Measurements from ENCODE around the gene NT5DC2.
A peak's percentile ranks its signal among the peaks of the same experiment; 100 is the strongest.

NT5DC2 gene

DNA sequence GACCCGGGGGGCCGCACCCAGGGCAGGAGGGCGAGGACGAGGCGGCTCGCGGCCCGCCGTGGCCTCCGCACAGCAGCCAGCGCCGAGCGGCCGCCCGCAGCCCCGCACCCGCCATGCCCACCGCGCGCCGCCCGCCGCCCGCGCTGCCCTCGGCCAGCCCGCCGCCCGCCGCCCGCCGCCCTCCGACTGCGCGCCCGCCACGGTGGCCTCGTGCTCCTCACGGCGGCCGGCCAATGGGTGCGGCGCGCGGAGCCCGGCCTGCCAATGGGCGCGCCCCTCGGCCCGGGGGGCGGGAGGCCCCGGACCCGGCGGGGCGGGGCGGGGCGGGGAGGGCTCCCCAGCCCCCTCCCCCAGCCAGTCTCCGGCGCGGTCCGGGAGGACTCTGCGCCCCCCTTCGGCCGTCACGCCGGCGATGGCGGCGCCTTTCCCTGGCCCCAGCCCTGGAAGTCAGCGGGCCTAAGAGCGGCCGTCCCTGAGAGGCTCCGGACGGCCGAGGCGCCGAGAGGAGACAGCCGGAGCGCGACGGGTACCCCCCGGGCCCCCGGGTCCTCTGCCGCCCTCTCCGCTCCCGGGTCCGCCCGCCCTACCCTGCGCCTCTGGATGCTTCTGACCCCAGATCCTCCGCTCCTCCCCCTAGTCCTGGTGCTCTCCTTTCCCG is at the start of gene NT5DC2:
Gene NT5DC2, minus strand, starts transcription at position 235 of the 658 bp plus-strand sequence. Its CDS starts 120 bp downstream, at position 115.
- peaks cover 36% of the 10 kb centered on the region for H3K4me1 Mint-ChIP-seq (ENCODE audit: low read depth)
- peaks cover 20% of the 10 kb centered on the region for H3K36me3 Mint-ChIP-seq (ENCODE audit: low read depth)
- H3K4me3 Mint-ChIP-seq = peak within 1 kb of the TSS; percentile 87
- H3K27me3 Mint-ChIP-seq = no peaks in the 10 kb centered on the region
- peak within 1 kb of the TSS; percentile 80 for H3K27ac Mint-ChIP-seq
- H3K9me3 Mint-ChIP-seq = no peaks in the 10 kb centered on the region

DNA sequence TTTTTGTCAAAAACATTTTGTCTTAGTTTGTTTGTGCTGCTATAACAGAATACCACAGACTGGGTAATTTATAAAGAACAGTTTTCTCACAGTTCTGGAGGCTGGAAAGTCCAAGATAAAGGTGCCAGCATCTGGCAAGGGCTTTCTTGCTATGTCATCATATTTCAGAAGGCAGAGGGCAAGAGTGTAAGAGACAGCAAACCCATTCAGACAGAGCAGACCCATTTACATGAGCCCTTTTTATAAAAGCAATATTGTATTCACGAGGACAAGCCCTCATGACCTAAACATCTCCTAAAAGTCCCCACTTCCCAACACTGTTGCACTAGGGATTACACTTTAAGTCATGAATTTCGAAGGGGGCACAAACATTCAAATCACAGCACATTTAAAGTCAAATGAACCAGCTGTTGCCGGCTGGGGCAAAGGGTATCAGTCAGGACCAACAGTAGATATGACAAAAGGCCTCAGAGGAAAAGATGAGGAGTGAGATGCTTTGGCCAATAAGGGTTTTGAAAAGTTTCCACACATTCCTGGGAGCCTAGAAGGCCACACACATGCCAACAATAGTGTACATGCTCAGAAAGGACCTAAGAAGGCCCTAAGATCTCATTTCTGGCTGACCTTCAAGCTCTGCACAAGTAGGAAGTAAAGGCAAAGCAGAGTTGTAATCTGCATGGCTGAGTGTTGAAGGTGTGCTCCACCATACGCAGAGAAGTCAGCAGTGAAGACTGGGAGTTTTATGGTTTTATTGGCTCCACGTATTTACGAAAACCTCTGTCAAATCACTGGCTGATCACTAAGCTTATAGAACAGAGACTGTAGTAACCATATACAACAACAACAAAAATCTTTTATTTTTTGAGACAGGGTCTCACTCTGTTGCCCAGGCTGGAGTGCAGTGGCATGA is 40.7 kb upstream of the NT5DC2 start:
- H3K4me1 Mint-ChIP-seq (ENCODE audit: low read depth) = no peaks in the 10 kb centered on the region
- H3K4me3 Mint-ChIP-seq = no peak overlapping the region
- H3K36me3 Mint-ChIP-seq (ENCODE audit: low read depth) = peaks cover 57% of the 10 kb centered on the region
- no peaks in the 10 kb centered on the region for H3K9me3 Mint-ChIP-seq
- H3K27me3 Mint-ChIP-seq = no peaks in the 10 kb centered on the region
- no peak overlapping the region for H3K27ac Mint-ChIP-seq

DNA sequence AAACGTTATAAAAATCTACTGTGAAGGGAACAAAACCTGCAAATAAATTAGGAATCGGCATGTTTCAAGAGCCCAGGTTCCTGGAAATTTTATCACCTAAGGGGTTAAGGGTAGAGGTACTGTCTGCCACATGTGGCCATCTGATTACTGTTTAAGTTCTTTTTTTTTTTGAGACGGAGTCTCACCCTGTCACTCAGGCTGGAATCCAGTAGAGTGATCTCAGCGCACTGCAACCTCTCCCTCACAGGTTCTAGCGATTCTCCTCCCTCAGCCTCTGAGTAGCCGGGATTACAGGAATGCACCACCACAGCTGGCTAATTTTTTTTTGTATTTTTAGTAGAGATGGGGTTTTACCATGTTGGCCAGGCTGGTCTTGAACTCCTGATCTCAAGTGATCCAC is 38.6 kb upstream of the NT5DC2 start:
- no peaks in the 10 kb centered on the region for H3K4me1 Mint-ChIP-seq (ENCODE audit: low read depth)
- H3K27ac Mint-ChIP-seq = no peak overlapping the region
- H3K27me3 Mint-ChIP-seq = no peaks in the 10 kb centered on the region
- H3K9me3 Mint-ChIP-seq = no peaks in the 10 kb centered on the region
- peaks cover 45% of the 10 kb centered on the region for H3K36me3 Mint-ChIP-seq (ENCODE audit: low read depth)
- H3K4me3 Mint-ChIP-seq = no peak overlapping the region

DNA sequence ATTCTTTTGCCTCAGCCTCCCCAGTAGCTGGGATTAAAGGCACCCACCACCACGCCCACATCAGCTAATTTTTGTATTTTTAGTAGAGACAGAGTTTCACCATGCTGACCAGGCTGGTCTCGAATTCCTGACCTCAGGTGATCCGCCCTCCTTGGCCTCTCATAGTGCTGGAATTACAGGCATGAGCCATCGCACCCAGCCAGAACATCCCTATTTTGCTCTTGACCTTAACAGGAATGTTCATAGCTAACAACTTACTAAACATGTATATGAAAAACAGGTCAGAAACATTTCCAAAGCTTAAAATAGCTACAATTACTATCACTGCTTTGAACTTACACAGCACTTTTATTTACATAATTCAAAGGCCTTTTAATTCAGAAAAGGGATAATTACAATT is 36.4 kb upstream of the NT5DC2 start:
- no peak overlapping the region for H3K4me3 Mint-ChIP-seq
- no peaks in the 10 kb centered on the region for H3K9me3 Mint-ChIP-seq
- H3K36me3 Mint-ChIP-seq (ENCODE audit: low read depth) = peaks cover 35% of the 10 kb centered on the region
- no peaks in the 10 kb centered on the region for H3K4me1 Mint-ChIP-seq (ENCODE audit: low read depth)
- no peaks in the 10 kb centered on the region for H3K27me3 Mint-ChIP-seq
- H3K27ac Mint-ChIP-seq = no peak overlapping the region

DNA sequence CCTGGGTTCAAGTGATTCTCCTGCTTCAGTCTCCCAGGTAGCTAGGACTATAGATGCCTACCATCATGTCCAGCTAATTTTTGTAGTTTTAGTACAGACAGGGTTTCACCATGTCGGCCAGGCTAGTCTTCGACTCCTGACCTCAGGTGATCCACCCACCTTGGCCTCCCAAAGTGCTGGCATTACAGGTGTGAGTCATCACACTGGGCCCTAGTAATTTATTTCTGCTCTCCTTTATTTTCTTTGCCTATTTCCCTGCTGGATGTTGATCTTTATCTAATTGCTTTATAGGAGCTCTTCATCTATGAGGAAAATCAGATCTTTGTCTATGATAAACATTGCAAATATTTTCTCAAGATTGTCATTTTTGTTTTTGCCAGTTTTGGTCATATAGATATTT is 34.4 kb upstream of the NT5DC2 start:
- H3K4me3 Mint-ChIP-seq = no peak overlapping the region
- no peaks in the 10 kb centered on the region for H3K9me3 Mint-ChIP-seq
- no peaks in the 10 kb centered on the region for H3K27me3 Mint-ChIP-seq
- H3K36me3 Mint-ChIP-seq (ENCODE audit: low read depth) = peaks cover 33% of the 10 kb centered on the region
- H3K4me1 Mint-ChIP-seq (ENCODE audit: low read depth) = no peaks in the 10 kb centered on the region
- no peak overlapping the region for H3K27ac Mint-ChIP-seq

DNA sequence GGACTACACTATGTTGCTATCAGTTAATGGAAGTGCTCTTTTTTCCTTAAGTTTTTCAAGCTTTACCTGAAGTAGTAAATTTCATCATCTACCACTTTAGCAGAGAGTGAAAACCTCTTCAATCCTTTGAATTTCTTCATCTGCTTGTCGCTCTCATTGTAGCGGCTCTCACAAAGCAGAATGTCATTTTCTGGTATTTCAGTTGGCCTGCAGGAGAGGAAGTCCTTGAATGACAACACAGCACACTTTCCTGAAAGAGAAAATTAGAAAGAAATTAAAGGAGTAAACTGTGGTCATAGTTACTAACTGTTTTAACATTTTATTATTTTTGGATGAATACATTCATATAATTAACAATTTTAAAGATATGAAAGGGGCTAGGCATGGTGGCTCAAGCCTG is 30.3 kb upstream of the NT5DC2 start:
- Mint-ChIP-seq H3K27me3 (no peaks in the 10 kb centered on the region), H3K4me1 (ENCODE audit: low read depth) (no peaks in the 10 kb centered on the region), H3K27ac (no peak overlapping the region), H3K36me3 (ENCODE audit: low read depth) (peaks cover 61% of the 10 kb centered on the region), H3K4me3 (no peak overlapping the region), H3K9me3 (no peaks in the 10 kb centered on the region)

DNA sequence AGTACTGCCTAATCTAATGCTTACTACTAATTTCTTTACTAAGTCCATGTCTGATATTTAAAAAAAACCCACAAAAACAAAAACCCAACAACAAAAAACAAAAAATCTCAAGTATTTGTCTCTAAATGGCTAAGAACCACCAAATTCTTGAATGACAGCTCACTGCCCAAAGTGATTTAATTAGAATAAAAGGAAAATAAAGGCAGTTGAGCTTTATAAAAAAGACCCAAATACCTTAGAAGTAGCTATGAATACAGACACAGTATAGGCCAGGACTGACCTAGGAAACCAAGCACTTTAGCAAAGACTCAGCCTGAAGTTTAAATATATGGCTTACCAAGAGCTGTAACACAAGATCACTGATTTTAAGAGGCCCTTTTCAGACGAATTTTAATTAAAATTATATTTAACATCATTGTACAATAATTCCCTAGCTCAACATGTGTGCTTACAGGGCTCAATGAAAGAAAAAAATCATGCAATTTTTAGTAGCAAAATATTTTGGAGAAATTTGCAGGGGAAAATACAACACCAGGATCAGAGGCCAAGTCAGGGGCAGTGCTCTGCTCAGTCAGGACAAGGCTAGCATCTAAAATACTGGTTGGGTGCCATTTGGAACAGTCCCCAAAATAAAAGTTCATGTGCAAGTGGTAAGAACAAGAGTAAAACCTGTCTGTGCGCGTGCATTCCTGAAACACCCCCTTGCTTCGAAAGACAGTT is 27.5 kb upstream of the NT5DC2 start:
- peaks cover under 1% of the 10 kb centered on the region for H3K4me1 Mint-ChIP-seq (ENCODE audit: low read depth)
- no peak overlapping the region for H3K27ac Mint-ChIP-seq
- H3K9me3 Mint-ChIP-seq = no peaks in the 10 kb centered on the region
- no peaks in the 10 kb centered on the region for H3K27me3 Mint-ChIP-seq
- no peak overlapping the region for H3K4me3 Mint-ChIP-seq
- H3K36me3 Mint-ChIP-seq (ENCODE audit: low read depth) = peaks cover 70% of the 10 kb centered on the region

DNA sequence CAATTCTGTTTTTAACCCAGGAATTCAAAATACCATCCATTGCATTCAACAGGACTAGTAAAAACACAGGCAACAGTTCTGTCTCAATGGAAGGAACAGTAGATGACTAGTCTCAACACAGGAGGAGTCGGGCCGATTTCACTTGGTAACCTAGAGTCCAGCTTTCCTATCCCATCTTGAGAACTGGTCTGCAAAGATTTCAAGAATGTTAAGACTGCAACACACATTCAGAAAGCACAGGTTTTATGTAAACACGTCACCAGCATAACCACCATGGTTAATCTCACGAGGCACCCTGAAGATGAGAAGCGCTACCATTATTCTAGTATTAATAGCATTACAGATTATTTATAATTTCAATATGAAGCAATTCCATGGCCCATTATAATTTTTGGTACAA is 24.8 kb upstream of the NT5DC2 start:
- no peak overlapping the region for H3K4me3 Mint-ChIP-seq
- H3K9me3 Mint-ChIP-seq = no peaks in the 10 kb centered on the region
- H3K4me1 Mint-ChIP-seq (ENCODE audit: low read depth) = peaks cover 10% of the 10 kb centered on the region
- no peaks in the 10 kb centered on the region for H3K27me3 Mint-ChIP-seq
- peaks cover 69% of the 10 kb centered on the region for H3K36me3 Mint-ChIP-seq (ENCODE audit: low read depth)
- H3K27ac Mint-ChIP-seq = no peak overlapping the region

DNA sequence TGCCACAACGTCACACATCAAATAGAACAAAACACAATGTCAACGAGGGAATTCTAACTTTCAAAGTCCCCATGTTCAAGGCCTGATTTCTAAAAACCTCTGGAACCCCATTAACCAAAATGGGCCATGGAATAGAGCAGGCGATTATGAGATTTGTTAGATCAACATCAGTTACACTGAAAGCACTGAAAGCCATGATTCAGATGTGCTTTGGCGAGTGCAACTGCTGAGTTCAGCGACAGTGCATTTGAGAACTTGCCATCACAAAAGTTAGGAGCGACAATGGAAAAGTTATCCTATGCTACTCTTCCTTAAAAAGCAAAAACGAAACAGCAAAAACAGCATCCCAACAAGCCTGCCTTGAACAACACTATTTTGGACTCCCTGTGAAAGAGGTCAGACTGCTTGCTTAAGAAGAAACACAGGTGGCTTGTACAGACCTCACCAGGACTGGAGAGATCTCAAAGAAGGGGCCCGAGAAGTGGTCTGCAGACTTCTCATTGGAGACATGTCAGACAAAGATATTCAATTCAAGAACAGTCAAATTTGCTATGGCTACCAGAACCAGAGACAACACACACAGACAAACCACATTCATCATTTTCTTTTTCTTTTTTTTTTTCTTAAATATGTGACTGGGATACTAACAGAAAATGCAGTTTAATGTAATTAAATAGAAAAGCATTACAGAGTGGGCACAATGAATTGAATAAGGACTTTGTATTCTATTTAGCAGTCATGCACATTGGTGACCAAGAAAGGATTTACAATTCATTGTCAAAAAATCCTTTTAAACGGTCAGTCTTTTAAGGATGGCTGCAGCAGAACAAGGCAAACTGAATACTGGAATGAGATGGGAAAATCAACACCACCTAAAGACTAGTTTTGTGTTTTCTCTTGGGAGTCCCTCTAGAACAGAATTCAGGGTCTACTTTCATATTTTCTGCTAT is 23.6 kb upstream of the NT5DC2 start:
- Mint-ChIP-seq H3K4me1 (ENCODE audit: low read depth) (peaks cover 10% of the 10 kb centered on the region), H3K27me3 (no peaks in the 10 kb centered on the region), H3K27ac (peak overlapping the region; percentile 5), H3K9me3 (no peaks in the 10 kb centered on the region), H3K4me3 (no peak overlapping the region), H3K36me3 (ENCODE audit: low read depth) (peaks cover 58% of the 10 kb centered on the region)

DNA sequence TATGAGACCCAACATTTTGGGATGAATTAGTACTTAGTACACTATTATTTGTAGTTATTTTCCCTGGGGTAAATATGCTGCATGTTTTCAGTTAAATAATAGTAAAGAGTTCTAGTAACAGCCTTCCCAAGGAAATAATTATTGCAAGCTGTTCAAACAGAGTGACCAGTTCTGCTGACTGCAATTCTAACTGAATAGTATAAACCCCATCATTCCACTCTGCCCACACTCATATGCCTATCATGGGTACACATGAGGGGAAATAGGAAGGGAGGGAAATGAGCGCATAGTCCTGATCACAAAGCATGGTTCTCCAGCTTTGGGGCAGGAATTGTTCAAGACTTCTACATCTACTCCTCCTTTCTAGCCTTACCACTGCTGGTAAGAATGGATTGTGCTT is 21.4 kb upstream of the NT5DC2 start:
- peaks cover 51% of the 10 kb centered on the region for H3K36me3 Mint-ChIP-seq (ENCODE audit: low read depth)

DNA sequence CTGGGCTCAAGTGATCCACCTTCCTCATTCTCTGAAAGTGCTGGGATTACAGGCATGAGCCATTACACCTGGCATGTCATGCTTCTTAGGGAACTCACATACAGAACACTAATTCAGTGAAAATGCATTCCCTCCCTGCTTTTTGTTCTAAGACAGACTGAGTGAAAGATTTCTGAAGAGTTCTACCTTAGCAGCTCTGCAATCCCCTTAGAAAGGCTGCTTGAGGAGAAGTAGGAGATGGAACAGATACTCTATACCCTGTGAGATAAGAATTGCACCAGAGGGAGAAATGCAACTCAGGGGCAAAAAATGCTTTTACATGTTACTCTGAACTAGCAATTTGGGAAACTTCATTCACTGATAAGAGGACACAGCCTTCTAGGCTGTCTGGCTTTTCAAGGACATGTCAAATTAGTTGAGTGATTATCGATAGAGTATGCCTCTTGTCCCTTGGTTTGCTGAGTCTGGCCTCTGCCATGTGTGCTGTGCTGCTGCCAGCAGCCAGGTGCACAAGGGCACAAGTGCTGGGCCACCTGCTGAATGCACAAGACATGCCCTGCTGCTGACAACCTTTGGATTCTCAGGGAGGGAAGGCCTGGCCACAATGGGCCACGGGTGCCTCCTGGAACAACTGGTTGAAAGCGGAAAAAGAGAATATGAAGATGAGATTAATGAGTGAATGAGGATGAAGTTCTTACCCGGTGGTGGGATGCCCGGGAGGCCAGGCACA is 20.5 kb upstream of the NT5DC2 start:
- H3K9me3 Mint-ChIP-seq = no peaks in the 10 kb centered on the region
- H3K36me3 Mint-ChIP-seq (ENCODE audit: low read depth) = peaks cover 46% of the 10 kb centered on the region
- H3K4me1 Mint-ChIP-seq (ENCODE audit: low read depth) = peaks cover 10% of the 10 kb centered on the region
- no peaks in the 10 kb centered on the region for H3K27me3 Mint-ChIP-seq
- no peak overlapping the region for H3K4me3 Mint-ChIP-seq
- H3K27ac Mint-ChIP-seq = no peak overlapping the region

More for the DNA sequence above, 21.4 kb upstream of the NT5DC2 start:
- H3K9me3 Mint-ChIP-seq = no peaks in the 10 kb centered on the region
- H3K27me3 Mint-ChIP-seq = no peaks in the 10 kb centered on the region
- peak overlapping the region; percentile 59 for H3K27ac Mint-ChIP-seq
- no peak overlapping the region for H3K4me3 Mint-ChIP-seq
- H3K4me1 Mint-ChIP-seq (ENCODE audit: low read depth) = peaks cover 10% of the 10 kb centered on the region

DNA sequence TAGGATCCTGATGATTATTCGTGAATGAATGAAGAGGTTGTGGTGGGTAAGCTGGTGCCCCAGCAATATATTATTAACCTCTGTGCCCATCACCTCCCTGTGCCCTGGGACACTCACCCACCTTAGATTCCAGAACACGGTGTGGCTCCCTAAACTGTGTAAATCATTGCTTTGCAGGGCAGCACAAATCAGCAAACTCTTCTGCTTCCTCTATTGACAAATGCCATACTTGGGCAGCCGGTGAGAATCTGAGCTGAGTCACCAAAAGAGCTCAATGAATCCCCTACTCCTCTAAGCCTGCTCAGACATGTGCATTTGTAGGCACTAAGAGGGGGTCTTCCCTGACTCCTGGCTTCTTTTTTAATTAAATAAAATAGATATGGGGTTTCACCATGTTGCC is 18.4 kb upstream of the NT5DC2 start:
- H3K9me3 Mint-ChIP-seq = no peaks in the 10 kb centered on the region
- H3K4me3 Mint-ChIP-seq = no peak overlapping the region
- no peak overlapping the region for H3K27ac Mint-ChIP-seq
- H3K4me1 Mint-ChIP-seq (ENCODE audit: low read depth) = peaks cover 10% of the 10 kb centered on the region
- no peaks in the 10 kb centered on the region for H3K27me3 Mint-ChIP-seq
- peaks cover 33% of the 10 kb centered on the region for H3K36me3 Mint-ChIP-seq (ENCODE audit: low read depth)

DNA sequence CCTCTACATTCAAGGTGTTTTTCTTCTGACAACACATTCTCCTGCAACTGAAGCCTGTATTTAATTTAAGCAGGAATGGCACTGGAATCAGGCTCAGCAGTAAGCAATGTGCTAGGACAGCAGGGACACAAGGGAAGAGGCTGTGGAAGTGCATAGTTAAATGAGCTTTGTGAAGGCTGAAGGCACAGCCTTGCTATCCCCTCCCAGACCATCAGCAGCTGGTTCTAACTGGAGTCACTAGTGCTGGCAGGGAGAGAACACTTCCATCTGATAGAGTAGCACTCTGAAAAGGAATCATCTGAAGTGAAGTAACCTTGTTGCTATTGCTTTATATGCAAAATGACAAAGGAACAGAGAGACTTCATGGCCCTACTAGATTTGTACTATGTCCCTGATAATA is 17.5 kb upstream of the NT5DC2 start:
- Mint-ChIP-seq H3K27ac (no peak overlapping the region), H3K36me3 (ENCODE audit: low read depth) (peaks cover 34% of the 10 kb centered on the region), H3K9me3 (no peaks in the 10 kb centered on the region), H3K4me3 (no peak overlapping the region), H3K4me1 (ENCODE audit: low read depth) (peaks cover 8% of the 10 kb centered on the region), H3K27me3 (no peaks in the 10 kb centered on the region)

DNA sequence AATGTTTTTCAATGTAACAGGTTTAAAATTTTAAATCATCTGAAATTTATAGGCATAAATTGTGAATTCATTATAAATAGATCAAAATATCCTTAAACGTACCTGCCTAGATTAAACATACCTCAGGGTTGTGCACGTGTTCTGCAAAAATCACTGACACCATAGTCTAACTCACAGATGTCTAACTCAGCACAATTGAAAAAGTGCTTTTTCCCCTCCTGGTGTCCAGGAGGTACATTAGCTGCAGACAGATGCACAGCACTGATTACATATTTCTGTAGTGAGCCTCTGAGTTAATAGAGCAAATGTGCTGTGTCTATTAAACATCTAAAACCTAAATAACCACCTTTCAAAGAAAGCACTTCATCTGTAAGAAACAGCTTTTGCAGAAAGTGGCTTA is 13.5 kb upstream of the NT5DC2 start:
- Mint-ChIP-seq H3K27me3 (no peaks in the 10 kb centered on the region), H3K9me3 (no peaks in the 10 kb centered on the region), H3K36me3 (ENCODE audit: low read depth) (peaks cover 40% of the 10 kb centered on the region), H3K4me1 (ENCODE audit: low read depth) (no peaks in the 10 kb centered on the region), H3K4me3 (no peak overlapping the region), H3K27ac (no peak overlapping the region)

Measured in stimulated activated naive CD8-positive, alpha-beta T cell treated with anti-CD3 and anti-CD28 coated beads, Interleukin-15, Interleukin-2, amounts not matched to agents 100 ng/mL and 50 ng/mL, for 24 hours (primary cell).